ENCODE data around the gene TMEM121B.
A peak's percentile ranks its signal among the peaks of the same experiment; 100 is the strongest.

TMEM121B gene

GRCh38 chr22:17087498-17088131 lies 33.5 kb downstream of the TMEM121B start:
- no peak for DNase-seq

GRCh38 chr22:17086788-17087497 lies 34.2 kb downstream of the TMEM121B start:
- no peak for DNase-seq

GRCh38 chr22:17086296-17086695 lies 34.9 kb downstream of the TMEM121B start:
- no peak for DNase-seq

GRCh38 chr22:17085277-17086181 lies 35.6 kb downstream of the TMEM121B start:
- no peak for DNase-seq

GRCh38 chr22:17084554-17085276 lies 36.4 kb downstream of the TMEM121B start, which contains the start of gene IL17RA:
Gene IL17RA, plus strand, starts transcription at chr22:17085000. Its CDS starts 92 bp downstream, at chr22:17085092.
- peak; percentile 78 for DNase-seq

GRCh38 chr22:17083811-17084441 lies 37.2 kb downstream of the TMEM121B start:
- no peak for DNase-seq

- DNase-seq, result no peak
Measured at GRCh38 chr22:17083255-17083654, 37.9 kb downstream of the TMEM121B start.

GRCh38 chr22:17079572-17079971 lies 41.6 kb downstream of the TMEM121B start:
- DNase-seq, result no peak

- no peak for DNase-seq
Measured at GRCh38 chr22:17077255-17077654, 43.9 kb downstream of the TMEM121B start.

- no peak for DNase-seq
Measured at GRCh38 chr22:17074648-17075002, 46.5 kb downstream of the TMEM121B start.

- DNase-seq, result no peak
Measured at GRCh38 chr22:17072877-17073276, 48.3 kb downstream of the TMEM121B start.
